NOMO-1 treated with DMSO at 0.1 percent for 48 hours (cell line): ENCODE measurements around the gene SNIP1.
"Not testable (repeated sequence)": the region's sequence is repeated elsewhere in the genome, so short reads cannot be mapped to it uniquely, and the experiment has no call there.

Experiments
- DNase-seq: peaks from one replicate; lab custom pipeline; 2025; ENCODE audit not compliant: unreplicated experiment; lab: John Stamatoyannopoulos, UW

Gene SNIP1

GRCh38 chr1:37514350-37515184, 39.5 kb downstream of the SNIP1 start, which contains the start of gene MEAF6:
Gene MEAF6, minus strand, starts transcription at chr1:37514766. Its CDS starts 20 bp downstream, at chr1:37514746.
- peak; percentile 87 for DNase-seq

- no peak for DNase-seq
Measured at GRCh38 chr1:37513795-37514349, 40.2 kb downstream of the SNIP1 start.

- DNase-seq = no peak
Measured at GRCh38 chr1:37509181-37509580, 44.9 kb downstream of the SNIP1 start.

- no peak for DNase-seq
Measured at GRCh38 chr1:37506740-37507139, 47.4 kb downstream of the SNIP1 start.

GRCh38 chr1:37502791-37503190, 51.3 kb downstream of the SNIP1 start:
- DNase-seq = not testable (repeated sequence)

GRCh38 chr1:37502104-37502503, 52.0 kb downstream of the SNIP1 start:
- no peak for DNase-seq

- DNase-seq = no peak
Measured at GRCh38 chr1:37501661-37502060, 52.4 kb downstream of the SNIP1 start.

- no peak for DNase-seq
Measured at GRCh38 chr1:37498872-37499617, 55.0 kb downstream of the SNIP1 start.

GRCh38 chr1:37497832-37498231, 56.3 kb downstream of the SNIP1 start:
- DNase-seq = no peak

GRCh38 chr1:37495875-37496274, 58.2 kb downstream of the SNIP1 start:
- DNase-seq = no peak

- DNase-seq = no peak
Measured at GRCh38 chr1:37493336-37494098, 60.6 kb downstream of the SNIP1 start.

GRCh38 chr1:37487619-37487984, 66.5 kb downstream of the SNIP1 start:
- DNase-seq = no peak

GRCh38 chr1:37486680-37487618, 67.1 kb downstream of the SNIP1 start:
- DNase-seq = peak; percentile 49

GRCh38 chr1:37485902-37486679, 68.0 kb downstream of the SNIP1 start:
- DNase-seq = no peak
